ENCODE data around the gene CIITA.

The CIITA gene

DNA sequence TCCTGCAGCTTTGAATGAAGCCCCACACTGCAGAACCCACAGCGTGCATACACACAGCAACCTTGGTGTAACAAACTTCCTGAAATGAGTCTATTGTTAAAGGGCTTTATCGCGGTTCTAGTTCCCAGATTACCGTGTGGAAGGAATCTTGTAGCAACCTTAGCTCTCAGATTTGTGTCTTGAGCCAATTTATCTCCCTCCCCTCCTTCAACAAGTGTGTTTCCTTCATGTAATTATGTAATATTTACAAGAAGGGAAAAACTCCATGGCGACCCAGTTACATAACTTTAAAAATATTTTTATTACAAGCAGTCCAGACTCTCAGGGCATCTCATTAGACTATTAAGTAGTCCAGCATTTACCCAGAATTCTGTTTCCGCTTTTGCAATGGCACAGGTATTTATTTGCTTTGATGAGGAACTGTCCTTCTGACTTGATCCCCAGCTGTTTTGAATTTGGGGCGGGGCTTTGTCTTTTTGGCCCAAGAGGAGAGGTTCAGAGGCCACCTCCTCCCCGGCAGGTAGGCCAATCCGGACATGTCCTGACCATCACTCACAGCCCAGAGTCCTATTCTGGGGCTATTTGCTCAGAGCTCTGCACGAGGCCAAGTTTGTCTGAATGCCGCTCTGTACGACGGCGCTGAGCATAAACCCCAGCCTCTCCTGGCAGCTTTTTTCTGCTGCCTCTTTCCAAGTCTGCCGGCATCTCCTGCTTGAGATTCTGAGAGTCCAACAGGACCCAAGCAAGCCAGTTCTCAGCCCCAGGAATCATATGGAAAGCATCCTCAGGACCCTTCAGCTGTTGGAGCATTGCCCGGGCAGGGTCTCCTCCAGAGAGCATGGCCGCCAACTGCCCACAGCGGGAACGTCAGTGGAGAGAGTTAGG lies 103.0 kb downstream of the CIITA start:
- Histone ChIP-seq H3K36me3 (ENCODE audit: insufficient read depth) (0 out of 2 replicates have a peak, but pooled peaks cover 3% of the 10 kb centered on the region), H2AFZ (ENCODE audit: low read depth) (no peak overlapping the region), H3K4me3 (IDR thresholded peaks at IDR 0.05; ENCODE audit: insufficient read depth, low read depth, low read length) (no peak overlapping the region), H3K27ac (no peak overlapping the region), H3K4me1 (ENCODE audit: low read depth, poor library complexity, severe bottlenecking) (peaks cover 10% of the 10 kb centered on the region), H4K20me1 (ENCODE audit: insufficient read depth) (no peaks in the 10 kb centered on the region), H3K9ac (no peak overlapping the region), H3K79me2 (ENCODE audit: insufficient read depth, low read depth) (no peaks in the 10 kb centered on the region), H3K27me3 (ENCODE audit: insufficient read depth, low read depth) (no peaks in the 10 kb centered on the region), H3K4me2 (no peak overlapping the region)
- TF ChIP-seq, protein P1, sequence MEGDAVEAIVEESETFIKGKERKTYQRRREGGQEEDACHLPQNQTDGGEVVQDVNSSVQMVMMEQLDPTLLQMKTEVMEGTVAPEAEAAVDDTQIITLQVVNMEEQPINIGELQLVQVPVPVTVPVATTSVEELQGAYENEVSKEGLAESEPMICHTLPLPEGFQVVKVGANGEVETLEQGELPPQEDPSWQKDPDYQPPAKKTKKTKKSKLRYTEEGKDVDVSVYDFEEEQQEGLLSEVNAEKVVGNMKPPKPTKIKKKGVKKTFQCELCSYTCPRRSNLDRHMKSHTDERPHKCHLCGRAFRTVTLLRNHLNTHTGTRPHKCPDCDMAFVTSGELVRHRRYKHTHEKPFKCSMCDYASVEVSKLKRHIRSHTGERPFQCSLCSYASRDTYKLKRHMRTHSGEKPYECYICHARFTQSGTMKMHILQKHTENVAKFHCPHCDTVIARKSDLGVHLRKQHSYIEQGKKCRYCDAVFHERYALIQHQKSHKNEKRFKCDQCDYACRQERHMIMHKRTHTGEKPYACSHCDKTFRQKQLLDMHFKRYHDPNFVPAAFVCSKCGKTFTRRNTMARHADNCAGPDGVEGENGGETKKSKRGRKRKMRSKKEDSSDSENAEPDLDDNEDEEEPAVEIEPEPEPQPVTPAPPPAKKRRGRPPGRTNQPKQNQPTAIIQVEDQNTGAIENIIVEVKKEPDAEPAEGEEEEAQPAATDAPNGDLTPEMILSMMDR (conservative IDR thresholded peaks at IDR 0.05; ENCODE audit: low read depth, low read length) = no peak

DNA sequence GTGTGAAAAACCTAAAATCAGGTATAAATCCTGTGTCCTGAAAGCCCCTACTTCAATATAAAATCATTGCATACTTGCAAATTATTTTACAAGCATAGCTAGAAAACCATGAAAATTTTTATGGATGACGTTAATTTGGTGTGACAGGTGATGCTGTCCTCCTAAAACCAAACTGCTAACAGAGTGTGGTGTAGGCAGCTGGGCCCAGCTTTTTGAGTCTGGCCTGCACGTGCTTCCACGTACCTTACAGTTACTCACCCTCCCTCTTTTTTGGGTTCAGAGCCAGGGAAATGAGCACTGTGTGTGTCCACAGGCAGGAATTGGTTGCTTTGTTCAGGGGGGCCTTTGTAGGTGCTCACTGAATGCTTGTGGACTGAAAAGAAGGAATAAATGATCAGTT lies 103.8 kb downstream of the CIITA start:
- Histone ChIP-seq H3K79me2 (ENCODE audit: insufficient read depth, low read depth) (no peaks in the 10 kb centered on the region), H3K36me3 (ENCODE audit: insufficient read depth) (no peaks in the 10 kb centered on the region), H3K4me3 (IDR thresholded peaks at IDR 0.05; ENCODE audit: insufficient read depth, low read depth, low read length) (no peak overlapping the region), H3K27ac (no peak overlapping the region), H2AFZ (ENCODE audit: low read depth) (no peak overlapping the region), H3K9ac (no peak overlapping the region), H3K4me2 (no peak overlapping the region), H3K4me1 (ENCODE audit: low read depth, poor library complexity, severe bottlenecking) (peaks cover 10% of the 10 kb centered on the region), H3K27me3 (ENCODE audit: insufficient read depth, low read depth) (no peaks in the 10 kb centered on the region), H4K20me1 (ENCODE audit: insufficient read depth) (no peaks in the 10 kb centered on the region)
- TF ChIP-seq, protein P1 (conservative IDR thresholded peaks at IDR 0.05; ENCODE audit: low read depth, low read length) = no peak

DNA sequence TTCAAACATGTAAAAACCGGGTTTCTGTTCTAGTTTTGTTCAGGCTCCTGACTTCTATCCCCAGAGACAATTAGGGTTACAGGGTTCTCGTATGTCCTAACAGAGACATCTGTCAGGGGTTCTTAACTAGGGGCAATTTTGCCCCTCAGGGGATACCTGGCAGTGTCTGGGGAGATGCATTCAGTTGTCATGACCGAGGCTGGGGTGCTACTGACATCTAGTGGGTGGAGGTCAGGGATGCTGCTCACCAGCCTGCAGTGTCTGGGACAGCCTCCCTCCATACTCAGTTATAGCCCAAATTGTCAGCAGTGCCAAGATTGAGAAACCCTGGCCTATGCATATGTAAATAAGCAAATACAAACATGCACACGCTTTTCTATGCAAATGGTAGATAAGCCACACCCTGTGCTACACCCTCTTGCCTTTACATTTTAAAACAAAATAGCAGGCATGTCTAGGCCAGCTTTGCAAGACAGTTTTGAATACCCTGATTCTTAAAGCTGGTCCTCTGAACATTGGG lies 104.8 kb downstream of the CIITA start:
- no peaks in the 10 kb centered on the region for H3K27me3 ChIP-seq (ENCODE audit: insufficient read depth, low read depth)
- TF ChIP-seq, protein P1 (conservative IDR thresholded peaks at IDR 0.05; ENCODE audit: low read depth, low read length) = peak; percentile 58
- H3K4me2 ChIP-seq = no peak overlapping the region
- peaks cover 10% of the 10 kb centered on the region for H3K4me1 ChIP-seq (ENCODE audit: low read depth, poor library complexity, severe bottlenecking)
- no peaks in the 10 kb centered on the region for H4K20me1 ChIP-seq (ENCODE audit: insufficient read depth)
- H3K79me2 ChIP-seq (ENCODE audit: insufficient read depth, low read depth) = no peaks in the 10 kb centered on the region
- no peak overlapping the region for H2AFZ ChIP-seq (ENCODE audit: low read depth)
- no peak overlapping the region for H3K27ac ChIP-seq
- no peak overlapping the region for H3K4me3 ChIP-seq (IDR thresholded peaks at IDR 0.05; ENCODE audit: insufficient read depth, low read depth, low read length)
- H3K36me3 ChIP-seq (ENCODE audit: insufficient read depth) = no peaks in the 10 kb centered on the region
- no peak overlapping the region for H3K9ac ChIP-seq

DNA sequence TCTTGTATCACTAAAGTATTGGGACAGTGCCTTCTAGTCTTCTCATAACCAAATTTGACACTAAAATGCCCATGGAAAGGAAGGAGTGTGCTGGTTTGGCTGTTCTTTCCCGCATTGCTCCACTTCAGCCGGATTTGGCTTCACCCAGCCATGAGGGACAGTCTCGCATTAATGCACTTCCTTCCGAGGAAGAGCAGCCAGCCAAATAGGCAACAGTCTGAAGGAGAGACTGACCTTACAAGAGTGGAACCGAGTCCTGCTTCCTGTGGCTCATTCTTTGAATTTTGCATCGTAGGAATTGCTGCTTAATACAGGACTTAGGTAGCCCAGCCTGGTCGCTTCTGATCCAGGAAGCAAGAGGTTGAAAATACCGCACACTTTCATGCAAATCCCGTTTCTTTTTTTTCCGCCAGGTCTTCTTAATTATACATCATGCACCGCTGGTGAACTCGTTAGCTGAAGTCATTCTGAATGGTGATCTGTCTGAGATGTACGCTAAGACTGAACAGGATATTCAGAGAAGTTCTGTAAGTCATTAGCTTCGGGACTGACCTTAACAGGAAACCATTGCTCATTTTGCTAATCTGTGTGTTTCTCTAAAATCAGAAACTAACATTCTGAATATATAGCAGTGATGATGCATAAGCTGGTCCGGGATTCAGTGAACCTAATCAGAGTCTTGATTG lies 105.6 kb downstream of the CIITA start:
- TF ChIP-seq, protein P1 (conservative IDR thresholded peaks at IDR 0.05; ENCODE audit: low read depth, low read length) = no peak
- no peaks in the 10 kb centered on the region for H3K79me2 ChIP-seq (ENCODE audit: insufficient read depth, low read depth)
- peaks cover 10% of the 10 kb centered on the region for H3K4me1 ChIP-seq (ENCODE audit: low read depth, poor library complexity, severe bottlenecking)
- H3K27ac ChIP-seq = no peak overlapping the region
- H3K36me3 ChIP-seq (ENCODE audit: insufficient read depth) = no peaks in the 10 kb centered on the region
- no peak overlapping the region for H3K4me2 ChIP-seq
- no peak overlapping the region for H3K9ac ChIP-seq
- H3K4me3 ChIP-seq (IDR thresholded peaks at IDR 0.05; ENCODE audit: insufficient read depth, low read depth, low read length) = no peak overlapping the region
- H2AFZ ChIP-seq (ENCODE audit: low read depth) = no peak overlapping the region
- H4K20me1 ChIP-seq (ENCODE audit: insufficient read depth) = no peaks in the 10 kb centered on the region
- H3K27me3 ChIP-seq (ENCODE audit: insufficient read depth, low read depth) = no peaks in the 10 kb centered on the region

All from KMS-11 (cell line).